ENCODE results near the gene UBTD1. TPM values are rescaled to one million over a fixed set of nuclear protein-coding genes. Genes with fewer than 3 reads are reported as not detected.

UBTD1 gene
- total RNA-seq, 4 donors from 2014 or later = 0.29 to 25.9 (median 6.7) TPM

DNA sequence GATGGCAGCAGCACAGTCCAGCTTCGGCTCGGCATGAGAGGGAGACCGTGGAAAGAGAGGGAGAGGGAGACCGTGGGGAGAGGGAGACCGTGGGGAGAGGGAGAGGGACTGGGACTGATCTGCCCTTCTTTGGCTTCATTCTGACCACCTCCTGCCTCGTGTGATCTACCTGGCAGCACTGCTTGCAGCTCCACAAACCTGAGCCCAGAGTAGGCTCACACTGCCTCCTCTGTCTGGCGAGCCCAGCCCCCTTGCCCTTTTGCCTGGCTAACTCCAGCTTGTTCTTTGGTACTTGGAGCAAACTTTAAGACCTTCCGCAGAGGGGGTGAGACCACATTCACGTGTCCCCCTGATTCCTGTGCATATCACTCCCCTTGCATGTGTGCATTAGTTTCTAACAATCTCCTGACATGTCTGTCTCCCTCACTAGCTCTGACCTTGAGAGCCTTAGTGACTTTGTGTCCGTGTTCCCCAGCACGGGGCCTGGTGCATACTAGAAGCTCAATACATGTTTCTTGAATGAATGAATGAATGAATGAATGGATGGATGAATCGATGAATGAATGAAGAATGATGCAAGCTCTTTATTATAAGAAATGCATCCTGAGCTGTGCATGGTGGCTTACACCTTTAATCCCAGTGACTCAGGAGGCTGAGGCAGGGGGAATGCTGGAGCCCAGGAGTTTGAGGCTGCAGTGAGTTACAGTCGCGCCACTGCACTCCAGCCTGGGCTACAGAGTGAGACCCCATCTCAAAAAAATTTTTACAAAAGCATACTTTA lies 31.2 kb downstream of the UBTD1 start:
- Histone ChIP-seq H3K27ac (no peak overlapping the region), H3K4me1 (no peaks in the 10 kb centered on the region), H3K36me3 (no peaks in the 10 kb centered on the region), H3K27me3 (no peaks in the 10 kb centered on the region), H3K9me3 (no peaks in the 10 kb centered on the region), H3K4me3 (no peak overlapping the region)
- no peak for DNase-seq
- TF ChIP-seq, protein P1, sequence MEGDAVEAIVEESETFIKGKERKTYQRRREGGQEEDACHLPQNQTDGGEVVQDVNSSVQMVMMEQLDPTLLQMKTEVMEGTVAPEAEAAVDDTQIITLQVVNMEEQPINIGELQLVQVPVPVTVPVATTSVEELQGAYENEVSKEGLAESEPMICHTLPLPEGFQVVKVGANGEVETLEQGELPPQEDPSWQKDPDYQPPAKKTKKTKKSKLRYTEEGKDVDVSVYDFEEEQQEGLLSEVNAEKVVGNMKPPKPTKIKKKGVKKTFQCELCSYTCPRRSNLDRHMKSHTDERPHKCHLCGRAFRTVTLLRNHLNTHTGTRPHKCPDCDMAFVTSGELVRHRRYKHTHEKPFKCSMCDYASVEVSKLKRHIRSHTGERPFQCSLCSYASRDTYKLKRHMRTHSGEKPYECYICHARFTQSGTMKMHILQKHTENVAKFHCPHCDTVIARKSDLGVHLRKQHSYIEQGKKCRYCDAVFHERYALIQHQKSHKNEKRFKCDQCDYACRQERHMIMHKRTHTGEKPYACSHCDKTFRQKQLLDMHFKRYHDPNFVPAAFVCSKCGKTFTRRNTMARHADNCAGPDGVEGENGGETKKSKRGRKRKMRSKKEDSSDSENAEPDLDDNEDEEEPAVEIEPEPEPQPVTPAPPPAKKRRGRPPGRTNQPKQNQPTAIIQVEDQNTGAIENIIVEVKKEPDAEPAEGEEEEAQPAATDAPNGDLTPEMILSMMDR (IDR thresholded peaks at IDR 0.05) = no peak
- no peak for TF ChIP-seq POLR2A (IDR thresholded peaks at IDR 0.05)
- intact Hi-C loops (cut with DNase I; ENCODE audit: low total_unique reads) = no loop called here

DNA sequence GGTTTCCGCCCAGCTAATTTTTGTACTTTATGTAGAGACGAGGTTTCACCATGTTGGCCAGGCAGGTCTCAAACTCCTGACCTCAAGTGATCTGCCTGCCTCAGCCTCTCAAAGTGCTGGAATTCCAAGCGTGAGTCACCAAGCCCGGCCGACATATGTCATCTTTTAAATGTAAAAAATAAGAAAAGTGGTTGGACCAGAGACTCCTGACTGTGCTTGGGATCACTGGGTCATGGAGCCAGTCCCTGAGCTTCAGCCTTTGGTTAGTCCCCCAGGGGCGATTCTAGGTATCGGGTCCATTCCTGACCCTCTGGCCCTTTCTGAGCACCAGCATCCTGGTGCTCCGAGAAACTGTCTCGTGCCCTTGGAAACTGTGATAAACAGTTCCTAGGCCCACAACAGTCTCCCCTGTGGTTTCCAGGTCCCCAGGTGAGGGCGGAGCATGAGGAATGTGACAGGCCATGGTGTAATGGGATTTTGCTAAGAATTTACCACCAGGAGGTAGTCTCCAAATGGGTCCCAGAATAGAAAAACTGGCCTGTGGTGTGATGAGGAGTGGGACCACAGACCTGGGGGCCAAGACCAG lies 32.8 kb downstream of the UBTD1 start:
- no peak for DNase-seq
- no peak for TF ChIP-seq POLR2A (IDR thresholded peaks at IDR 0.05)
- TF ChIP-seq, protein P1 (IDR thresholded peaks at IDR 0.05) = no peak
- Histone ChIP-seq H3K4me1 (no peaks in the 10 kb centered on the region), H3K9me3 (no peaks in the 10 kb centered on the region), H3K36me3 (no peaks in the 10 kb centered on the region), H3K4me3 (no peak overlapping the region), H3K27me3 (no peaks in the 10 kb centered on the region), H3K27ac (no peak overlapping the region)
- intact Hi-C loops (cut with DNase I; ENCODE audit: low total_unique reads) = no loop called here

DNA sequence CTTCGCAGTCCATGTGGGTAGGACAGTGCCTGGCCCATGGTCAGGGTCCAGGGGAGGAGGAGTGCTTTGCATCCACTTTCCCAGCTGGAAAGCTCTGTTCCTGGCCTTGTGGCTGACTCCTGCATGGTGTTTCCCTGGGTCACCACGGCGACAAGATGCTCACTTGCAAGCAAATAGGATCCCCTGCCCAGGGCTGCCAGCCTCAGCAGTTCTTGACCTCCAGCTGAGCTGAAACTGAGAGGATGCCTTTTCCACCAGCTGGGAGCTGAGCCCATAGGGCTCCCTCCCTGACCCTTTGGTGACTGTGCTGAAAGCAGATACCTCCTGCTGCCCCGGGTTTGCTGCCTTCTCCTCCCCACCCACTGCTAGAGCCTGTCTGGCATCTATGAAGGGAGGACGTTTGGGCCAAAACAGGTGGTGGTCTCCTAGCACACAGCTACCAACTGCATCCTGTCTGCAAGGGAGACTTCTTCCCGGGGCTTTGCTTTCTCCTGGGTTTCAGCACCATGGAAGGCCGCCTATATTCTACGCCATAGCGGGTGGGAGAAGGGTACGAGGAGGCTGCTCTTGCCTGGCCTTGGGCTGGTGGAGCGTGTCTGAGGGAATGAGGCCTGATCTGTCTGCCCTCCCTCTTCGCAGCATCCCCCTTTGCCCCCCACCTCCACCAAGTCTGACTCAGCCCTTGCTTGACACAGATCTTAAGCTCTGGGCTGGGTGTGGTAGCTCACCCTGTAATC lies 34.4 kb downstream of the UBTD1 start:
- H3K27me3 ChIP-seq = no peaks in the 10 kb centered on the region
- DNase-seq = no peak
- intact Hi-C loops (cut with DNase I; ENCODE audit: low total_unique reads) = no loop called here
- H3K36me3 ChIP-seq = no peaks in the 10 kb centered on the region
- H3K27ac ChIP-seq = no peak overlapping the region
- no peak overlapping the region for H3K4me3 ChIP-seq
- no peaks in the 10 kb centered on the region for H3K4me1 ChIP-seq
- no peak for TF ChIP-seq POLR2A (IDR thresholded peaks at IDR 0.05)
- TF ChIP-seq, protein P1 (IDR thresholded peaks at IDR 0.05) = no peak
- no peaks in the 10 kb centered on the region for H3K9me3 ChIP-seq

DNA sequence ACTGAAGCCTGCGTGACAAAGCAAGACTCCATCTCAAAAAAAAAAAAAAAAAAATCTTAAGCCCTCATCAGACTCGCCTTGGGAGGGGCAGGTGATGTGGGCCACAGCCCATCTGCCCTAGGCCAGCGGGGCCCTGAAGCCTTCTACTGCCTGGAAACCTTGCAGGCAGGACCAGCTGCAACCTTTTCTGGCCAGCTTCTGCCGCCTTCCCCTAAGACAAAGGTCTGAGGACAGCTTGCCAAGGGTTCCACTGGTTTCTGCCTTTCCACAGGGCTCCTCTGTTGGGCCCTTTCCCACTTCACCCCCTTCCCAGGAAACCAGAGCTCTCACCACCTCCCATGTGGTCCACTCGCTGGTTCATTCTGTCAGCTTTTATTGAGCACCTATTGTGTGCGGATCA lies 35.2 kb downstream of the UBTD1 start:
- no peak overlapping the region for H3K4me3 ChIP-seq
- no peaks in the 10 kb centered on the region for H3K4me1 ChIP-seq
- H3K36me3 ChIP-seq = no peaks in the 10 kb centered on the region
- H3K27ac ChIP-seq = no peak overlapping the region
- no peaks in the 10 kb centered on the region for H3K9me3 ChIP-seq
- TF ChIP-seq POLR2A (IDR thresholded peaks at IDR 0.05) = no peak
- TF ChIP-seq, protein P1 (IDR thresholded peaks at IDR 0.05) = no peak
- intact Hi-C loops (cut with DNase I; ENCODE audit: low total_unique reads) = no loop called here
- no peaks in the 10 kb centered on the region for H3K27me3 ChIP-seq
- DNase-seq = no peak
